HL-60 (cell line): ENCODE data around the gene GJA1.

Experiments
- DNase-seq, 2 experiments: peaks; one replicate each; pipeline ENCODE4 v3.0.0-alpha.2; 2010 to 2020; ENCODE audit warnings: low read depth in 1 of 2, low spot score in 1 of 2
- H3K27ac ChIP-seq: fragments of 250-450 bp; sonication (Bioruptor Pico); replicated peaks from 2 replicates; pipeline ENCODE4 v1.5.1; 2020; ENCODE audit warnings: mild to moderate bottlenecking, moderate library complexity
- H3K27me3 ChIP-seq: fragments of 250-450 bp; sonication (Bioruptor Pico); 2 replicates; pipeline ENCODE4 v1.5.1; 2021; ENCODE audit warnings: mild to moderate bottlenecking, moderate library complexity; ENCODE audit not compliant: insufficient read depth, poor library complexity, severe bottlenecking
- H3K4me3 ChIP-seq: replicated peaks from 2 replicates; pipeline ENCODE4 v1.5.1; 2011; ENCODE audit warnings: mild to moderate bottlenecking, control low read depth, low read length; ENCODE audit not compliant: insufficient read depth
- GABPA ChIP-seq: IDR thresholded peaks from 2 replicates; pipeline ENCODE4 v1.6.1; 2012; ENCODE audit warnings: low read depth
- POLR2AphosphoS5 ChIP-seq: IDR thresholded peaks from 2 replicates; pipeline ENCODE4 v1.6.1; 2012; ENCODE audit warnings: low read depth
- SPI1 ChIP-seq: IDR thresholded peaks from 2 replicates; pipeline ENCODE4 v1.6.1; 2012; ENCODE audit warnings: low read depth, mild to moderate bottlenecking, borderline replicate concordance
- TF ChIP-seq, protein P1 (sequence below): IDR thresholded peaks from one replicate; pipeline ENCODE4 v1.5.1; 2011; ENCODE audit warnings: low read length, control low read depth, inconsistent platforms; ENCODE audit not compliant: insufficient read depth
- TF ChIP-seq, protein P2 (sequence below): IDR thresholded peaks from 2 replicates; pipeline ENCODE4 v1.6.1; 2012; ENCODE audit warnings: low read depth; ENCODE audit not compliant: insufficient replicate concordance

Gene GJA1

DNA sequence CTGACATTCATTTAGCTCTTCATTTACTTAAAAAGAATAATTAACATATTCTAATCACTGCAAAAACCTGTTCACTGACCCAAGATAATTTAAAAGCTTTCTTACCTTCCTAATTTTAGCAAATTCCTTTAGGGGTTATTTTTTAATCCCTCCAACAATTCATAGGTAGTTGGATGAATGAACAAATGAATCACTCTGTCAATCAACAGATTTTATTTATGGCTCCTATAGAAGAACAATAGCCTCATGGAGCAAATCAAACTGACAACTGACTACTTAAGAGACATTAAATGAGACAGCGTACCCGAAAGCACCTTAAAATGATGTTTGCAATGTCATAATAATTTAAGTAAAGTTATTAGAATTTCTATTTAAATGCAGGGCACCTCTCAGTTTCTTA lies 31.5 kb upstream of the GJA1 start:
- TF ChIP-seq GABPA (no peak), POLR2AphosphoS5 (no peak), SPI1 (no peak)
- TF ChIP-seq, protein P1, sequence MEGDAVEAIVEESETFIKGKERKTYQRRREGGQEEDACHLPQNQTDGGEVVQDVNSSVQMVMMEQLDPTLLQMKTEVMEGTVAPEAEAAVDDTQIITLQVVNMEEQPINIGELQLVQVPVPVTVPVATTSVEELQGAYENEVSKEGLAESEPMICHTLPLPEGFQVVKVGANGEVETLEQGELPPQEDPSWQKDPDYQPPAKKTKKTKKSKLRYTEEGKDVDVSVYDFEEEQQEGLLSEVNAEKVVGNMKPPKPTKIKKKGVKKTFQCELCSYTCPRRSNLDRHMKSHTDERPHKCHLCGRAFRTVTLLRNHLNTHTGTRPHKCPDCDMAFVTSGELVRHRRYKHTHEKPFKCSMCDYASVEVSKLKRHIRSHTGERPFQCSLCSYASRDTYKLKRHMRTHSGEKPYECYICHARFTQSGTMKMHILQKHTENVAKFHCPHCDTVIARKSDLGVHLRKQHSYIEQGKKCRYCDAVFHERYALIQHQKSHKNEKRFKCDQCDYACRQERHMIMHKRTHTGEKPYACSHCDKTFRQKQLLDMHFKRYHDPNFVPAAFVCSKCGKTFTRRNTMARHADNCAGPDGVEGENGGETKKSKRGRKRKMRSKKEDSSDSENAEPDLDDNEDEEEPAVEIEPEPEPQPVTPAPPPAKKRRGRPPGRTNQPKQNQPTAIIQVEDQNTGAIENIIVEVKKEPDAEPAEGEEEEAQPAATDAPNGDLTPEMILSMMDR, result no peak
- TF ChIP-seq, protein P2, sequence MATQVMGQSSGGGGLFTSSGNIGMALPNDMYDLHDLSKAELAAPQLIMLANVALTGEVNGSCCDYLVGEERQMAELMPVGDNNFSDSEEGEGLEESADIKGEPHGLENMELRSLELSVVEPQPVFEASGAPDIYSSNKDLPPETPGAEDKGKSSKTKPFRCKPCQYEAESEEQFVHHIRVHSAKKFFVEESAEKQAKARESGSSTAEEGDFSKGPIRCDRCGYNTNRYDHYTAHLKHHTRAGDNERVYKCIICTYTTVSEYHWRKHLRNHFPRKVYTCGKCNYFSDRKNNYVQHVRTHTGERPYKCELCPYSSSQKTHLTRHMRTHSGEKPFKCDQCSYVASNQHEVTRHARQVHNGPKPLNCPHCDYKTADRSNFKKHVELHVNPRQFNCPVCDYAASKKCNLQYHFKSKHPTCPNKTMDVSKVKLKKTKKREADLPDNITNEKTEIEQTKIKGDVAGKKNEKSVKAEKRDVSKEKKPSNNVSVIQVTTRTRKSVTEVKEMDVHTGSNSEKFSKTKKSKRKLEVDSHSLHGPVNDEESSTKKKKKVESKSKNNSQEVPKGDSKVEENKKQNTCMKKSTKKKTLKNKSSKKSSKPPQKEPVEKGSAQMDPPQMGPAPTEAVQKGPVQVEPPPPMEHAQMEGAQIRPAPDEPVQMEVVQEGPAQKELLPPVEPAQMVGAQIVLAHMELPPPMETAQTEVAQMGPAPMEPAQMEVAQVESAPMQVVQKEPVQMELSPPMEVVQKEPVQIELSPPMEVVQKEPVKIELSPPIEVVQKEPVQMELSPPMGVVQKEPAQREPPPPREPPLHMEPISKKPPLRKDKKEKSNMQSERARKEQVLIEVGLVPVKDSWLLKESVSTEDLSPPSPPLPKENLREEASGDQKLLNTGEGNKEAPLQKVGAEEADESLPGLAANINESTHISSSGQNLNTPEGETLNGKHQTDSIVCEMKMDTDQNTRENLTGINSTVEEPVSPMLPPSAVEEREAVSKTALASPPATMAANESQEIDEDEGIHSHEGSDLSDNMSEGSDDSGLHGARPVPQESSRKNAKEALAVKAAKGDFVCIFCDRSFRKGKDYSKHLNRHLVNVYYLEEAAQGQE, result no peak
- no peak overlapping the region for H3K27ac ChIP-seq
- no peaks in the 10 kb centered on the region for H3K27me3 ChIP-seq
- DNase-seq, result no peak
- H3K4me3 ChIP-seq, result no peak overlapping the region

DNA sequence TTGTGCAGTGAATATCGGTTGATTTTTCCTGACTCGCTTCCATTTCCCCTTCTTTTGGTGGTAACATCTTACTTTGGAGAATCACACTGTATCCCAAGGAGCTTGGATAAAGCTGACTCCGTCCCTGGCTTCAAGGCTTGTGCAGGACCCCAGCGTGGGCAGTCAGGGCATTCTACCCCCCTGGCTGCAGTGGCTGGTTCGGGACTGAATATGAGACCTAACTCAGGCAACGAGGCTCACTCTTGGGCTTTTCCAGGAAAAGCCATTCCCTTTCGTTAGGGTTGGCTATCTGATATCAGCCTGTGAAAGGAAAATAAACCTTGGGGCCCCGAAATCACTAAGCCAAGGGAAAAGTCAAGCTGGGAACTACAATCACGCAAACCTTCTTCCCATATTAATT lies 30.1 kb upstream of the GJA1 start:
- Histone ChIP-seq H3K4me3 (no peak overlapping the region), H3K27ac (no peak overlapping the region), H3K27me3 (no peaks in the 10 kb centered on the region)
- DNase-seq, result no peak
- no peak for TF ChIP-seq POLR2AphosphoS5
- TF ChIP-seq SPI1, result no peak
- TF ChIP-seq GABPA, result no peak
- TF ChIP-seq, protein P1, result no peak
- TF ChIP-seq, protein P2, result no peak

DNA sequence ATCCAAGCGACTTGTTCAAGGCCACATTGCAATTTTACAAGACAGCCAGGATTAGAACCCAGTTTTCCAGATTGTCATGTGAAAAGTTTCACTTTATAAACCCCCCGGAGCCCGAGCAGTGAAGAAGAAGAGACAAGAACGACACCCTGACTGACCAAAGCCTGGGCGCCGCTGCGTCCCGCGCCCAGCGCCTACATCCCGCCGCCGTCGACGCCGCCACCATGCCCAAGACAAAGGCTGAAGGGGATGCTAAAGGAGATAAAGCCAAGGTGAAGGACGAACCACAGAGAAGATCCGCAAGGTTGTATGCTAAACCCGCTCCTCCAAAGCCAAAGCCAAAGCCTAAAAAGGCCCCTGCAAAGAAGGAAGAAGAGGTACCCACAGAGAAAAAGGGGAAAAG lies 27.1 kb upstream of the GJA1 start:
- Histone ChIP-seq H3K27ac (no peak overlapping the region), H3K4me3 (no peak overlapping the region), H3K27me3 (no peaks in the 10 kb centered on the region)
- TF ChIP-seq, protein P2, result no peak
- TF ChIP-seq GABPA, result no peak
- TF ChIP-seq, protein P1, result no peak
- TF ChIP-seq SPI1, result no peak
- no peak for TF ChIP-seq POLR2AphosphoS5
- DNase-seq, result no peak
